Liver (tissue), 9 donors: ENCODE data around the gene LRRC4B. TPM values are rescaled to one million over a fixed set of nuclear protein-coding genes. Genes with fewer than 3 reads are reported as not detected.

Source experiments
- DNase-seq: peaks from one replicate; pipeline ENCODE4 v3.0.0-alpha.2; 2017; ENCODE audit warnings: low spot score
- H3K27ac ChIP-seq, 2 donors: one replicate each; pipeline ENCODE4 v1.7.0; 2013; ENCODE audit warnings: inconsistent platforms in 2 of 2, low read length in 2 of 2, control low read depth in 1 of 2, low read depth in 1 of 2, mild to moderate bottlenecking in 1 of 2
- H3K27me3 ChIP-seq, 4 donors: one replicate each; pipeline versions ENCODE4 v1.6.1 to v1.7.0; 2013; ENCODE audit warnings: low read length in 3 of 4, inconsistent platforms in 1 of 4, mild to moderate bottlenecking in 1 of 4, moderate library complexity in 1 of 4; ENCODE audit not compliant: control insufficient read depth in 4 of 4, insufficient read depth in 4 of 4
- H3K36me3 ChIP-seq, 4 donors: one replicate each; pipeline versions ENCODE4 v1.6.1 to v1.7.0; 2013; ENCODE audit warnings: low read length in 3 of 4, mild to moderate bottlenecking in 3 of 4, low read depth in 1 of 4, moderate library complexity in 1 of 4; ENCODE audit not compliant: control insufficient read depth in 4 of 4, insufficient read depth in 3 of 4
- H3K4me1 ChIP-seq, 4 donors: one replicate each; pipeline versions ENCODE4 v1.6.1 to v1.7.0; 2013; ENCODE audit warnings: low read length in 3 of 4, mild to moderate bottlenecking in 3 of 4, moderate library complexity in 1 of 4; ENCODE audit not compliant: control insufficient read depth in 4 of 4, insufficient read depth in 4 of 4
- H3K4me3 ChIP-seq, 3 donors: one replicate each; pipeline versions ENCODE4 v1.6.1 to v1.7.0; 2013; ENCODE audit warnings: low read length in 3 of 3, control low read depth in 1 of 3, low read depth in 1 of 3, mild to moderate bottlenecking in 1 of 3
- H3K9ac ChIP-seq, 2 donors: one replicate each; pipeline ENCODE4 v1.7.0; 2013; ENCODE audit warnings: low read length in 2 of 2, mild to moderate bottlenecking in 2 of 2, moderate library complexity in 2 of 2, control low read depth in 1 of 2, low read depth in 1 of 2
- H3K9me3 ChIP-seq, 4 donors: one replicate each; pipeline versions ENCODE4 v1.6.1 to v1.7.0; 2013; ENCODE audit warnings: low read length in 3 of 4; ENCODE audit not compliant: control insufficient read depth in 4 of 4
- ATF3 ChIP-seq: IDR thresholded peaks from 2 replicates; pipeline ENCODE4 v1.6.1; 2016; ENCODE audit warnings: antibody characterized with exemption
- CTCF ChIP-seq: fragments of 150-350 bp; IDR thresholded peaks from 2 replicates; pipeline ENCODE4 v1.5.1; 2017; ENCODE audit warnings: improper control_type of control experiment, low read depth, low read length; ENCODE audit not compliant: missing input control
- EGR1 ChIP-seq, 2 donors: IDR thresholded peaks; 2 replicates each; pipeline ENCODE4 v1.6.1; 2016 to 2018; ENCODE audit warnings: antibody characterized with exemption in 2 of 2, low read depth in 2 of 2
- FOXA1 ChIP-seq: IDR thresholded peaks from 2 replicates; pipeline ENCODE4 v1.6.1; 2016; ENCODE audit warnings: antibody characterized with exemption
- FOXA2 ChIP-seq: IDR thresholded peaks from 2 replicates; pipeline ENCODE4 v1.6.1; 2016; ENCODE audit warnings: antibody characterized with exemption
- GABPA ChIP-seq, 2 donors: IDR thresholded peaks in 1 of 2; conservative IDR thresholded peaks in 1 of 2; 2 replicates each; pipeline ENCODE4 v1.6.1; 2016; ENCODE audit warnings: antibody characterized with exemption in 2 of 2, mild to moderate bottlenecking in 1 of 2, moderate library complexity in 1 of 2
- HNF4A ChIP-seq, 2 donors: conservative IDR thresholded peaks; 2 replicates each; pipeline ENCODE4 v1.6.1; 2016; ENCODE audit warnings: antibody characterized with exemption in 2 of 2, mild to moderate bottlenecking in 2 of 2
- HNF4G ChIP-seq: IDR thresholded peaks from 2 replicates; pipeline ENCODE4 v1.6.1; 2016; ENCODE audit warnings: antibody characterized with exemption
- JUND ChIP-seq, 2 donors: IDR thresholded peaks; 2 replicates each; pipeline ENCODE4 v1.6.1; 2016; ENCODE audit warnings: antibody characterized with exemption in 2 of 2
- MAX ChIP-seq: IDR thresholded peaks from 2 replicates; pipeline ENCODE4 v1.6.1; 2016; ENCODE audit warnings: antibody characterized with exemption
- NR2F2 ChIP-seq: IDR thresholded peaks from 2 replicates; pipeline ENCODE4 v1.6.1; 2016; ENCODE audit warnings: antibody characterized with exemption
- RAD21 ChIP-seq, 2 donors: IDR thresholded peaks; 2 replicates each; pipeline ENCODE4 v1.6.1; 2016; ENCODE audit warnings: antibody characterized with exemption in 2 of 2, mild to moderate bottlenecking in 2 of 2
- REST ChIP-seq: IDR thresholded peaks from 2 replicates; pipeline ENCODE4 v1.6.1; 2016; ENCODE audit warnings: antibody characterized with exemption, mild to moderate bottlenecking
- RXRA ChIP-seq, 2 donors: IDR thresholded peaks; 2 replicates each; pipeline ENCODE4 v1.6.1; 2017 to 2018; ENCODE audit warnings: antibody characterized with exemption in 2 of 2, mild to moderate bottlenecking in 1 of 2
- TAF1 ChIP-seq: conservative IDR thresholded peaks from 2 replicates; pipeline ENCODE4 v1.6.1; 2016; ENCODE audit warnings: antibody characterized with exemption, mild to moderate bottlenecking
- YY1 ChIP-seq: IDR thresholded peaks from 2 replicates; pipeline ENCODE4 v1.6.1; 2016; ENCODE audit warnings: antibody characterized with exemption, mild to moderate bottlenecking
- ZBTB33 ChIP-seq: IDR thresholded peaks from 2 replicates; pipeline ENCODE4 v1.6.1; 2016; ENCODE audit warnings: antibody characterized with exemption
- WGBS: extraction: QIAGEN DNeasy Blood & Tissue Kit; methylation state at CpG from one replicate; pipeline ENCODE4 v1.1.7; 2013; 5-methylcytosine and 5-hydroxymethylcytosine counted together
- polyA plus RNA-seq, 2 donors: library from polyadenylated mRNA; stranded (reverse) in 1 of 2; unstranded in 1 of 2; fragments of 200-250 nt in 1 of 2; fragments of >200 nt in 1 of 2; fragmentation: Nextera tagmentation in 1 of 2; extraction: Ambion mirVana in 1 of 2; gene quantifications; one replicate each; pipeline versions ENCODE4 v1.2.1 to v1.2.3, GENCODE V29; 2013 to 2015
- total RNA-seq, 2 donors: library from RNA; depleted of rRNA; stranded (reverse); fragments of >200 nt; gene quantifications; one replicate each; pipeline ENCODE4 v1.2.3, GENCODE V29; 2014
- donor health status: healthy.
- donor health status: healthy.
- donor health status: healthy.
- donor health status: healthy.
- donor health status: healthy.

The LRRC4B gene
- total and polyA plus RNA-seq, 4 donors: 0.11 to 1.1 (median 0.79) TPM

GRCh38 chr19:50551715-50552187, 16.5 kb downstream of the LRRC4B start:
- 2% methylated on average over 22 of the region's 22 CpGs for WGBS
- Histone ChIP-seq H3K27me3 (peaks cover 0 to 8% (median 5%) of the 10 kb centered on the region in 4 donors), H3K27ac (no peak overlapping the region), H3K9ac (no peak overlapping the region), H3K9me3 (no peaks in the 10 kb centered on the region), H3K36me3 (no peaks in the 10 kb centered on the region), H3K4me3 (no peak overlapping the region), H3K4me1 (peaks cover 0 to 12% (median 2%) of the 10 kb centered on the region in 4 donors)
- TF ChIP-seq FOXA2: no peak
- TF ChIP-seq EGR1 (IDR thresholded peaks at IDR 0.05; ENCODE audit: low read depth in 2 of 2): no peak
- no peak for TF ChIP-seq ZBTB33
- no peak for TF ChIP-seq GABPA (IDR thresholded peaks at IDR 0.05 in 1 of 2, conservative IDR thresholded peaks at IDR 0.05 in 1 of 2)
- TF ChIP-seq NR2F2: no peak
- TF ChIP-seq CTCF: no peak
- TF ChIP-seq HNF4A (conservative IDR thresholded peaks at IDR 0.05): no peak
- TF ChIP-seq ATF3: no peak
- no peak for DNase-seq

- 7% methylated on average over 32 of the region's 32 CpGs for WGBS
- TF ChIP-seq ATF3 (no peak), RXRA (IDR thresholded peaks at IDR 0.05) (no peak), FOXA1 (no peak), YY1 (no peak), HNF4A (conservative IDR thresholded peaks at IDR 0.05) (no peak), FOXA2 (no peak), JUND (IDR thresholded peaks at IDR 0.05) (no peak)
- Histone ChIP-seq H3K36me3 (no peaks in the 10 kb centered on the region), H3K4me1 (peaks cover 0 to 8% (median 0%) of the 10 kb centered on the region in 4 donors), H3K9ac (no peak overlapping the region), H3K9me3 (no peaks in the 10 kb centered on the region), H3K4me3 (no peak overlapping the region), H3K27ac (no peak overlapping the region), H3K27me3 (peaks cover 0 to 8% (median 5%) of the 10 kb centered on the region in 4 donors)
- DNase-seq: no peak
These were observed 17.1 kb downstream of the LRRC4B start for GRCh38 chr19:50551034-50551714.

GRCh38 chr19:50550594-50550966, 17.7 kb downstream of the LRRC4B start:
- peaks cover 0 to 5% (median 0%) of the 10 kb centered on the region in 4 donors for H3K4me1 ChIP-seq
- no peak for DNase-seq
- H3K9me3 ChIP-seq: no peaks in the 10 kb centered on the region
- H3K4me3 ChIP-seq: no peak overlapping the region
- no peak overlapping the region for H3K27ac ChIP-seq
- no peaks in the 10 kb centered on the region for H3K36me3 ChIP-seq
- WGBS: 32% methylated on average over 8 of the region's 8 CpGs
- peaks cover 0 to 8% (median 3%) of the 10 kb centered on the region in 4 donors for H3K27me3 ChIP-seq
- no peak overlapping the region for H3K9ac ChIP-seq
- TF ChIP-seq HNF4A (conservative IDR thresholded peaks at IDR 0.05) (no peak), TAF1 (no peak), MAX (no peak), FOXA2 (no peak), RAD21 (IDR thresholded peaks at IDR 0.05) (no peak), HNF4G (no peak), YY1 (no peak), ATF3 (no peak), REST (no peak), NR2F2 (no peak)
